Measurements from ENCODE around the gene IZUMO2. TPM values are rescaled to one million over a fixed set of nuclear protein-coding genes. Genes with fewer than 3 reads are reported as not detected.

IZUMO2 gene
- total RNA-seq, 2 donors from 2014 or later, result not detected

Other genes with a start within 250 kb of the IZUMO2 start
- gene ATF5, start 234.1 kb downstream of the IZUMO2 start, total RNA-seq, result 10 to 100 TPM; 52.3 to 73.6 TPM
- gene NUP62, start 233.8 kb downstream of the IZUMO2 start, total RNA-seq, result 100 to 1,000 TPM; 135 to 139 TPM
- gene SIGLEC11, start 202.1 kb downstream of the IZUMO2 start, total RNA-seq, result not detected
- gene VRK3, start 137.9 kb downstream of the IZUMO2 start, total RNA-seq, result 10 to 100 TPM; 59.7 to 65.5 TPM
- 10 to 100 TPM; 13.2 to 19.7 TPM for gene ZNF473, start 137.3 kb downstream of the IZUMO2 start, total RNA-seq
- gene MYH14, start 40.3 kb upstream of the IZUMO2 start, total RNA-seq, result not detected
- 1 to 10 TPM; 5.2 to 8.3 TPM for gene KCNC3, start 166.1 kb upstream of the IZUMO2 start, total RNA-seq
- 10 to 100 TPM; 43.2 to 53.3 TPM for gene NAPSA, start 202.4 kb upstream of the IZUMO2 start, total RNA-seq
- gene NR1H2, start 213.2 kb upstream of the IZUMO2 start, total RNA-seq, result 10 to 100 TPM; 68.2 to 80.1 TPM
- gene POLD1, start 221.1 kb upstream of the IZUMO2 start, total RNA-seq, result 100 to 1,000 TPM; 133 to 162 TPM

Measured in activated T-cell treated with anti-CD3 and anti-CD28 coated beads, Interleukin-2, amount 50 U/mL, for 72 hours (primary cell).